AG04450 (cell line): ENCODE data around the gene RPL38. TPM values are rescaled to one million over a fixed set of nuclear protein-coding genes. Genes with fewer than 3 reads are reported as not detected.

Experiments
- CTCF ChIA-PET: fragments of 300-600, 350-600 bp; formaldehyde crosslinking; extraction: SDS; loops from one replicate; lab custom pipeline; 2022; ENCODE audit warnings: antibody characterized with exemption, inconsistent platforms; lab: Charles Lee
- POLR2A ChIA-PET: fragments of 350-600 bp; formaldehyde crosslinking; extraction: SDS; loops from one replicate; lab custom pipeline; 2021; ENCODE audit warnings: antibody characterized with exemption, inconsistent platforms; lab: Yijun Ruan, JAX
- DNase-seq: peaks from one replicate; pipeline ENCODE4 v3.0.0-alpha.2; 2011; ENCODE audit warnings: low read depth, low spot score
- H3K27ac ChIP-seq: one replicate; pipeline ENCODE4 v1.5.1; 2012; ENCODE audit warnings: low read depth, low read length, control low read depth
- H3K27me3 ChIP-seq: one replicate; pipeline ENCODE4 v1.6.0; 2012; ENCODE audit warnings: low read length; ENCODE audit not compliant: control insufficient read depth, insufficient read depth
- H3K4me3 ChIP-seq: 2 replicates; pipeline ENCODE4 v1.5.1; 2011; ENCODE audit warnings: mild to moderate bottlenecking, low read depth, low read length, control low read depth
- H3K9me3 ChIP-seq: 2 replicates; pipeline ENCODE4 v1.5.1; 2012; ENCODE audit warnings: low read length; ENCODE audit not compliant: control insufficient read depth, insufficient read depth
- CTCF ChIP-seq: IDR thresholded peaks from 2 replicates; pipeline ENCODE4 v1.5.1; 2011; ENCODE audit warnings: low read depth, low read length, control low read depth, inconsistent platforms
- polyA plus RNA-seq: library from polyadenylated mRNA; depleted of rRNA; stranded (reverse); fragments of >200 nt; gene quantifications from 2 replicates; pipeline ENCODE4 v1.2.3, GENCODE V29; 2011

The RPL38 gene
- polyA plus RNA-seq, 1 experiment, result 2,383 TPM

GRCh38 chr17:74233937-74234336 lies 30.5 kb downstream of the RPL38 start:
- ChIA-PET POLR2A (no interaction called here), CTCF (no interaction called here)
- no peak for TF ChIP-seq CTCF
- no peaks in the 10 kb centered on the region for H3K9me3 ChIP-seq
- H3K4me3 ChIP-seq, result no peak overlapping the region
- peak overlapping the region; percentile 21 for H3K27ac ChIP-seq
- DNase-seq, result no peak
- peaks cover 2% of the 10 kb centered on the region for H3K27me3 ChIP-seq

GRCh38 chr17:74234486-74234885 lies 31.0 kb downstream of the RPL38 start:
- TF ChIP-seq CTCF, result no peak
- CTCF ChIA-PET, result no interaction called here
- POLR2A ChIA-PET, result no interaction called here
- H3K9me3 ChIP-seq, result no peaks in the 10 kb centered on the region
- H3K4me3 ChIP-seq, result no peak overlapping the region
- no peak for DNase-seq
- no peak overlapping the region for H3K27ac ChIP-seq
- H3K27me3 ChIP-seq, result peaks cover 2% of the 10 kb centered on the region

- ChIA-PET CTCF (no interaction called here), POLR2A (no interaction called here)
- DNase-seq, result no peak
- Histone ChIP-seq H3K27ac (no peak overlapping the region), H3K27me3 (peaks cover 2% of the 10 kb centered on the region), H3K9me3 (no peaks in the 10 kb centered on the region), H3K4me3 (no peak overlapping the region)
- no peak for TF ChIP-seq CTCF
Observed at GRCh38 chr17:74235040-74235581, 31.6 kb downstream of the RPL38 start.

- no peak for DNase-seq
- Histone ChIP-seq H3K9me3 (no peaks in the 10 kb centered on the region), H3K27me3 (peaks cover 2% of the 10 kb centered on the region), H3K27ac (no peak overlapping the region), H3K4me3 (no peak overlapping the region)
- POLR2A ChIA-PET, result no interaction called here
- CTCF ChIA-PET, result no interaction called here
- no peak for TF ChIP-seq CTCF
Observed at GRCh38 chr17:74235911-74236371, 32.5 kb downstream of the RPL38 start.

GRCh38 chr17:74237321-74237720 lies 33.8 kb downstream of the RPL38 start:
- POLR2A ChIA-PET, result no interaction called here
- CTCF ChIA-PET, result no interaction called here

More at GRCh38 chr17:74237321-74237720, 33.8 kb downstream of the RPL38 start:
- Histone ChIP-seq H3K4me3 (no peak overlapping the region), H3K27me3 (peaks cover 2% of the 10 kb centered on the region), H3K27ac (no peak overlapping the region), H3K9me3 (no peaks in the 10 kb centered on the region)
- DNase-seq, result no peak
- no peak for TF ChIP-seq CTCF
